HepG2 (cell line): ENCODE data around the gene NECTIN2. TPM values are rescaled to one million over a fixed set of nuclear protein-coding genes. Genes with fewer than 3 reads are reported as not detected.
A peak's percentile ranks its signal among the peaks of the same experiment; 100 is the strongest.

Experiments used
- ADNP ChIP-seq: sonication (generic); formaldehyde crosslinking; IDR thresholded peaks from 2 replicates; pipeline ENCODE4 v1.4.0; 2020; ENCODE audit warnings: missing genetic modification reagents
- ELK4 ChIP-seq: sonication (generic); formaldehyde crosslinking; IDR thresholded peaks from 2 replicates; pipeline ENCODE4 v1.9.0; 2021; ENCODE audit warnings: missing genetic modification reagents, borderline replicate concordance
- GATAD1 ChIP-seq: IDR thresholded peaks from 2 replicates; pipeline ENCODE4 v1.6.1; 2016; ENCODE audit warnings: missing genetic modification reagents, missing compliant biosample characterization
- HNF1A ChIP-seq, 2 experiments: sonication (generic) in 1 of 2; formaldehyde crosslinking in 1 of 2; IDR thresholded peaks; 2 replicates each; pipeline versions ENCODE4 v1.4.0 to v1.6.1; 2016 to 2020; ENCODE audit warnings: borderline replicate concordance in 1 of 2, low read depth in 1 of 2, mild to moderate bottlenecking in 1 of 2, missing genetic modification reagents in 1 of 2
- HOXD1 ChIP-seq: sonication (generic); formaldehyde crosslinking; IDR thresholded peaks from 2 replicates; pipeline ENCODE4 v1.5.0; 2020; ENCODE audit warnings: missing genetic modification reagents
- KAT7 ChIP-seq: IDR thresholded peaks from 2 replicates; pipeline ENCODE4 v1.6.1; 2018; ENCODE audit warnings: borderline replicate concordance, missing compliant biosample characterization
- MAFF ChIP-seq: IDR thresholded peaks from 2 replicates; pipeline ENCODE4 v1.6.1; 2011; ENCODE audit warnings: low read depth, low read length, improper control_type of control experiment
- MTA1 ChIP-seq: sonication (generic); formaldehyde crosslinking; IDR thresholded peaks from 2 replicates; pipeline ENCODE4 v1.4.0; 2020; ENCODE audit warnings: missing genetic modification reagents, mild to moderate bottlenecking, borderline replicate concordance
- MTA3 ChIP-seq: sonication (generic); formaldehyde crosslinking; IDR thresholded peaks from 2 replicates; pipeline ENCODE4 v1.4.0; 2020; ENCODE audit warnings: missing genetic modification reagents
- PBX3 ChIP-seq: sonication (generic); formaldehyde crosslinking; IDR thresholded peaks from 2 replicates; pipeline ENCODE4 v1.8.1; 2023; ENCODE audit warnings: missing genetic modification reagents, inconsistent platforms, borderline replicate concordance
- ZBTB38 ChIP-seq: sonication (generic); formaldehyde crosslinking; IDR thresholded peaks from 2 replicates; pipeline ENCODE4 v1.5.1; 2020; ENCODE audit warnings: mild to moderate bottlenecking, missing genetic modification reagents
- ZNF160 ChIP-seq: sonication (generic); formaldehyde crosslinking; IDR thresholded peaks from 2 replicates; pipeline ENCODE4 v1.8.0; 2022; ENCODE audit warnings: mild to moderate bottlenecking, inconsistent platforms, missing genetic modification reagents
- ZNF326 ChIP-seq: sonication (generic); formaldehyde crosslinking; IDR thresholded peaks from 2 replicates; pipeline ENCODE4 v1.4.0; 2020; ENCODE audit warnings: missing genetic modification reagents, borderline replicate concordance
- ZNF34 ChIP-seq: sonication (generic); formaldehyde crosslinking; IDR thresholded peaks from 2 replicates; pipeline ENCODE4 v1.4.0; 2020; ENCODE audit warnings: mild to moderate bottlenecking, missing genetic modification reagents, borderline replicate concordance
- ZNF629 ChIP-seq: sonication (generic); formaldehyde crosslinking; conservative IDR thresholded peaks from 2 replicates; pipeline ENCODE4 v1.5.0; 2020; ENCODE audit warnings: missing genetic modification reagents
- ZNF687 ChIP-seq: sonication (generic); formaldehyde crosslinking; IDR thresholded peaks from 2 replicates; pipeline ENCODE4 v1.5.1; 2020; ENCODE audit warnings: mild to moderate bottlenecking, missing genetic modification reagents, moderate library complexity
- ZNF720 ChIP-seq: sonication (generic); formaldehyde crosslinking; IDR thresholded peaks from 2 replicates; pipeline ENCODE4 v1.4.0; 2020; ENCODE audit warnings: missing genetic modification reagents
- polyA plus RNA-seq, 8 experiments: library from polyadenylated mRNA; depleted of rRNA in 3 of 8; stranded (reverse) in 7 of 8; unstranded in 1 of 8; fragments of >200 nt; fragmentation: Illumina TruSeq in 4 of 8; extraction: Trizol in 4 of 8; gene quantifications; 2 replicates each; pipeline versions ENCODE4 v1.2.1 to v1.2.3, GENCODE V29; 2011 to 2016; ENCODE audit warnings: low read depth in 4 of 8, missing spikeins in 1 of 8, mixed read lengths in 1 of 8; ENCODE audit not compliant: insufficient read depth in 1 of 8
- total RNA-seq, 5 experiments: library from RNA; depleted of rRNA; stranded (reverse); fragments of >200 nt; fragmentation: Illumina TruSeq; extraction: Trizol; gene quantifications; 2 replicates each; pipeline ENCODE4 v1.2.3, GENCODE V29; 2016; ENCODE audit warnings: low read depth in 1 of 5

The NECTIN2 gene
- total and polyA plus RNA-seq, 2 of the 13 experiments (the other 11 are each of a cell fraction or from before 2014, with no cell fraction given), result 75.4 to 114 TPM

- TF ChIP-seq HNF1A (IDR thresholded peaks at IDR 0.05; ENCODE audit: low read depth), result no peak
- peak; percentile 55; the same call in 1 of the 2 replicates for TF ChIP-seq HNF1A (CRISPR knock-in tag; IDR thresholded peaks at IDR 0.05; ENCODE audit: borderline replicate concordance)
- peak; percentile 94; the same call in 1 of the 2 replicates for TF ChIP-seq ZNF34 (CRISPR knock-in tag)
- no peak for TF ChIP-seq MTA3 (CRISPR knock-in tag)
- TF ChIP-seq ADNP, result no peak
- TF ChIP-seq ZNF326 (CRISPR knock-in tag), result no peak
- TF ChIP-seq KAT7, result no peak
- TF ChIP-seq MTA1 (CRISPR knock-in tag), result peak; percentile 97
- TF ChIP-seq MAFF, result no peak
- TF ChIP-seq ELK4 (CRISPR knock-in tag), result no peak
- TF ChIP-seq ZNF687 (CRISPR knock-in tag), result peak; percentile 78
- no peak for TF ChIP-seq ZNF629 (CRISPR knock-in tag)
- no peak for TF ChIP-seq HOXD1 (CRISPR knock-in tag)
- no peak for TF ChIP-seq ZNF720 (CRISPR knock-in tag)
- TF ChIP-seq GATAD1 (CRISPR knock-in tag), result no peak; the same call in 1 of the 2 replicates
- TF ChIP-seq ZBTB38 (CRISPR knock-in tag), result no peak
- no peak for TF ChIP-seq PBX3
- 0 out of 2 replicates have a peak, but pooled peaks have one; percentile 29 for TF ChIP-seq ZNF160 (CRISPR knock-in tag)
Measured at GRCh38 chr19:44905437-44906160, 59.5 kb downstream of the NECTIN2 start, which contains the start of gene APOE (continued).
